ENCODE data around the gene APLN. TPM values are rescaled to one million over a fixed set of nuclear protein-coding genes. Genes with fewer than 3 reads are reported as not detected.
A peak's percentile ranks its signal among the peaks of the same experiment; 100 is the strongest.

The APLN gene
- not detected for polyA plus RNA-seq

GRCh38 chrX:129654652-129655546, at the start of gene APLN:
Gene APLN, minus strand, starts transcription at chrX:129654956. Its CDS starts 326 bp downstream, at chrX:129654630.
- Mint-ChIP-seq H3K4me3 (peak within 1 kb of the TSS; percentile 66 to 86 (median 77)), H3K9me3 (no peaks in the 10 kb centered on the region), H3K27ac (peak within 1 kb of the TSS in 1 of 3 donors; percentile 9), H3K36me3 (no peaks in the 10 kb centered on the region), H3K27me3 (peaks cover 12% of the 10 kb centered on the region), H3K4me1 (peaks cover 0 to 9% (median 8%) of the 10 kb centered on the region in 3 donors)

GRCh38 chrX:129704491-129704890, 49.7 kb upstream of the APLN start:
- H3K27me3 Mint-ChIP-seq: peaks cover 15% of the 10 kb centered on the region
- no peak overlapping the region for H3K4me3 Mint-ChIP-seq
- H3K9me3 Mint-ChIP-seq: peaks cover 3 to 13% (median 9%) of the 10 kb centered on the region in 3 donors
- H3K27ac Mint-ChIP-seq: no peak overlapping the region
- no peaks in the 10 kb centered on the region for H3K36me3 Mint-ChIP-seq
- H3K4me1 Mint-ChIP-seq: no peaks in the 10 kb centered on the region

GRCh38 chrX:129701624-129702069, 46.9 kb upstream of the APLN start:
- Mint-ChIP-seq H3K36me3 (no peaks in the 10 kb centered on the region), H3K9me3 (no peaks in the 10 kb centered on the region), H3K4me1 (no peaks in the 10 kb centered on the region), H3K4me3 (no peak overlapping the region), H3K27ac (peak overlapping the region in 1 of 3 donors; percentile 42), H3K27me3 (peaks cover 16% of the 10 kb centered on the region)

- H3K4me3 Mint-ChIP-seq: no peak overlapping the region
- H3K4me1 Mint-ChIP-seq: no peaks in the 10 kb centered on the region
- no peak overlapping the region for H3K27ac Mint-ChIP-seq
- peaks cover 20% of the 10 kb centered on the region for H3K27me3 Mint-ChIP-seq
- H3K36me3 Mint-ChIP-seq: no peaks in the 10 kb centered on the region
- H3K9me3 Mint-ChIP-seq: no peaks in the 10 kb centered on the region
These were observed 45.8 kb upstream of the APLN start for GRCh38 chrX:129700536-129700935.

GRCh38 chrX:129698150-129698549, 43.4 kb upstream of the APLN start:
- Mint-ChIP-seq H3K27me3 (peaks cover 13% of the 10 kb centered on the region), H3K9me3 (no peaks in the 10 kb centered on the region), H3K27ac (no peak overlapping the region), H3K4me3 (no peak overlapping the region), H3K36me3 (no peaks in the 10 kb centered on the region), H3K4me1 (no peaks in the 10 kb centered on the region)

- Mint-ChIP-seq H3K27me3 (peaks cover 13% of the 10 kb centered on the region), H3K36me3 (no peaks in the 10 kb centered on the region), H3K9me3 (no peaks in the 10 kb centered on the region), H3K4me1 (no peaks in the 10 kb centered on the region), H3K4me3 (no peak overlapping the region), H3K27ac (no peak overlapping the region)
These were observed 42.6 kb upstream of the APLN start for GRCh38 chrX:129697204-129697829.

GRCh38 chrX:129696463-129697155, 41.9 kb upstream of the APLN start:
- no peaks in the 10 kb centered on the region for H3K9me3 Mint-ChIP-seq
- H3K27ac Mint-ChIP-seq: no peak overlapping the region

GRCh38 chrX:129695937-129696336, 41.2 kb upstream of the APLN start:
- H3K27ac Mint-ChIP-seq: no peak overlapping the region
- H3K27me3 Mint-ChIP-seq: peaks cover 11% of the 10 kb centered on the region
- no peak overlapping the region for H3K4me3 Mint-ChIP-seq
- H3K36me3 Mint-ChIP-seq: no peaks in the 10 kb centered on the region
- no peaks in the 10 kb centered on the region for H3K9me3 Mint-ChIP-seq
- no peaks in the 10 kb centered on the region for H3K4me1 Mint-ChIP-seq

More at GRCh38 chrX:129696463-129697155, 41.9 kb upstream of the APLN start:
- peaks cover 13% of the 10 kb centered on the region for H3K27me3 Mint-ChIP-seq
- H3K4me1 Mint-ChIP-seq: no peaks in the 10 kb centered on the region
- H3K4me3 Mint-ChIP-seq: no peak overlapping the region
- H3K36me3 Mint-ChIP-seq: no peaks in the 10 kb centered on the region

GRCh38 chrX:129695535-129695934, 40.8 kb upstream of the APLN start:
- Mint-ChIP-seq H3K4me1 (no peaks in the 10 kb centered on the region), H3K36me3 (no peaks in the 10 kb centered on the region), H3K27ac (no peak overlapping the region), H3K4me3 (no peak overlapping the region), H3K27me3 (peaks cover 11% of the 10 kb centered on the region), H3K9me3 (no peaks in the 10 kb centered on the region)

- H3K9me3 Mint-ChIP-seq: no peaks in the 10 kb centered on the region
- no peak overlapping the region for H3K4me3 Mint-ChIP-seq
- no peaks in the 10 kb centered on the region for H3K4me1 Mint-ChIP-seq
- no peaks in the 10 kb centered on the region for H3K36me3 Mint-ChIP-seq
- no peak overlapping the region for H3K27ac Mint-ChIP-seq
- peaks cover 11% of the 10 kb centered on the region for H3K27me3 Mint-ChIP-seq
These were observed 40.0 kb upstream of the APLN start for GRCh38 chrX:129694805-129695204.

- H3K9me3 Mint-ChIP-seq: no peaks in the 10 kb centered on the region
- peaks cover 18% of the 10 kb centered on the region for H3K27me3 Mint-ChIP-seq
- H3K4me3 Mint-ChIP-seq: no peak overlapping the region
- H3K27ac Mint-ChIP-seq: no peak overlapping the region
- peaks cover 0 to 2% (median 0%) of the 10 kb centered on the region in 3 donors for H3K4me1 Mint-ChIP-seq
- peaks cover 2% of the 10 kb centered on the region for H3K36me3 Mint-ChIP-seq
These were observed 38.6 kb upstream of the APLN start for GRCh38 chrX:129693354-129693753.

GRCh38 chrX:129690435-129690834, 35.7 kb upstream of the APLN start:
- Mint-ChIP-seq H3K36me3 (peaks cover 2% of the 10 kb centered on the region), H3K27ac (no peak overlapping the region), H3K4me3 (no peak overlapping the region), H3K9me3 (no peaks in the 10 kb centered on the region), H3K27me3 (peaks cover 9% of the 10 kb centered on the region), H3K4me1 (peaks cover 0 to 2% (median 0%) of the 10 kb centered on the region in 3 donors)

- Mint-ChIP-seq H3K4me1 (peaks cover 0 to 2% (median 0%) of the 10 kb centered on the region in 3 donors), H3K9me3 (no peaks in the 10 kb centered on the region), H3K27me3 (peaks cover 10% of the 10 kb centered on the region), H3K36me3 (peaks cover 2% of the 10 kb centered on the region), H3K27ac (no peak overlapping the region), H3K4me3 (no peak overlapping the region)
These were observed 35.0 kb upstream of the APLN start for GRCh38 chrX:129689796-129690195.

GRCh38 chrX:129688097-129688496, 33.3 kb upstream of the APLN start:
- peaks cover 3% of the 10 kb centered on the region for H3K36me3 Mint-ChIP-seq
- H3K4me1 Mint-ChIP-seq: peaks cover 0 to 2% (median 0%) of the 10 kb centered on the region in 3 donors
- no peaks in the 10 kb centered on the region for H3K9me3 Mint-ChIP-seq
- H3K4me3 Mint-ChIP-seq: no peak overlapping the region
- no peak overlapping the region for H3K27ac Mint-ChIP-seq
- peaks cover 16% of the 10 kb centered on the region for H3K27me3 Mint-ChIP-seq

GRCh38 chrX:129686422-129686948, 31.7 kb upstream of the APLN start:
- Mint-ChIP-seq H3K9me3 (no peaks in the 10 kb centered on the region), H3K4me1 (peaks cover 0 to 2% (median 0%) of the 10 kb centered on the region in 3 donors), H3K36me3 (peaks cover 3% of the 10 kb centered on the region), H3K4me3 (no peak overlapping the region), H3K27me3 (peaks cover 16% of the 10 kb centered on the region), H3K27ac (no peak overlapping the region)
